GM21619 (cell line): ENCODE measurements around the gene SAP30L.

Experiments
- ATAC-seq: cut with Tn5 transposase; IDR thresholded peaks from one replicate; pipeline ENCODE4 v1.9.1; 2021; ENCODE audit not compliant: unreplicated experiment

Gene SAP30L

DNA sequence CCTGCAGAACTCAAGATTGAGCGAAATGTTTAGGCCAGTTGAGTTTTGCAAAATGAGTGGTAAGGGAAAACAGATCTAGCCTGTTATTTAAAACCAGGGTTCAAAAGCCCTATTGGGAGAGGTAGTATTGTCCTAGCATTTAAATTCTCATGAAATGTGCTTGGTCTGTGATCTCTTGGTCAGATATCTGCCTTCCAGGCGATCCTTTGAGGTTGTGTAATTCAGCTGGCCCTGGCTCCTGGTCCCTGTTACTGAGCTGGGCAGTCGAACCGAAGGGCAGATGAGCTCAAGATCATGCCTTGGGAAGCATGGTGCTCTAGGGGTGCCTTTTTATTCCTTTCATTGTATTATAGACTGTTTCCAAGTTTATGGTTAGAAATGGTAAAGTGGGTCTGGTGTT is 14.4 kb downstream of the SAP30L start:
- ATAC-seq = no peak

DNA sequence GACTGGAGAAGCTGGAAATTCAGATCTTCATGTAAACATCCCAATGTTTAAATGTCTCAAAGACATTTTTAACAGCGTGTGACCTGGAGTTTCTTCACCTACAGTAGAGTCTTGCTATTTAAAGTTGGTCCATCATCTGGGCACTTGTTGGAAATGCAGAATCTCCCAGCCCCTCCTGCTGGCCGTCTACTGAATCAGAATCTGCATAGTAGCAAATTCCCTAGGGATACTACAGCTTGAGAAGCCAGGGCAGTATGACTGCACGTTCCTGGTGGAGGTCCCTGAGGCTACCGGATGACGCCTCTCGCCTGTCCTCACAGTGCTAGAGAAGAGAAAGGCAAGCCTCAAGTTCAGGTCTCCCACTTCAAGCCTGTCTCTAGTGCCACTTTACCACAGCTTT is 15.7 kb downstream of the SAP30L start:
- no peak for ATAC-seq

DNA sequence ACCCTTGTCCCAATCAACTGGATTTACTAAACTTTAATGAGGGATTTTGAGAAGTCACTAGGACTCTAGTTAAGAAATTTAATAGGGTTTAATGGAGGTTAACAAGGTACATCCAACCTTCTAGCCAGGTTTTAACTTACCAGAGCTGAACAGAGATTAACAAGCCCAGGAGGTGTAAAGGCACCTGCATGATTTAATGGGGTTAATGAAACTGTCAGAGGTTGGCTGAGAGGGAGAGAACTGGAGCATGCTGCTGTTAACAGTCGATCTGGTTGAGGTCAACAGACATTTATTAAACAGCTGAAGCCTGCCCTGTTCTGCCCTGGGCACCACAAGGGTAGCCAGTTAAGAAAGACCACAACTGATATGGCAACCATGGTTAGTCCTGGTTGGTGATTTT is 18.6 kb downstream of the SAP30L start:
- no peak for ATAC-seq

DNA sequence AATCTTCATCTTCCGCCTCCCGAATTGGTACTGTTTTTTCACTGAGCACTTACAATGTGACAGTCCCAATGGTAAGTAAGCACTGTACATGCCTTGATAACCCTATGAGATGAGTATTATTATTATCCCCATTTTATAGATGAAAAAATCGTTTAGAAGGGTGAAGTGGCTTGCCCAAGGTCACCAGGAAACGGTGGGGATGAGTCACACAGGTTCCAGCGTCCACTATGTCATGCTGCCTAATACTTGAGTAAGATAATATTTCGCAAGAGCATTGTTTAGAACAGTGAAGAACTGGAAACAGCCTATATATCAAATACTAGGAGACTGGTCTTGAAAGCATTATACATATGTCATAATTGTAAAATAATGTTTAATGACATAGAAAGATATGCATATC is 19.4 kb downstream of the SAP30L start:
- ATAC-seq = no peak

DNA sequence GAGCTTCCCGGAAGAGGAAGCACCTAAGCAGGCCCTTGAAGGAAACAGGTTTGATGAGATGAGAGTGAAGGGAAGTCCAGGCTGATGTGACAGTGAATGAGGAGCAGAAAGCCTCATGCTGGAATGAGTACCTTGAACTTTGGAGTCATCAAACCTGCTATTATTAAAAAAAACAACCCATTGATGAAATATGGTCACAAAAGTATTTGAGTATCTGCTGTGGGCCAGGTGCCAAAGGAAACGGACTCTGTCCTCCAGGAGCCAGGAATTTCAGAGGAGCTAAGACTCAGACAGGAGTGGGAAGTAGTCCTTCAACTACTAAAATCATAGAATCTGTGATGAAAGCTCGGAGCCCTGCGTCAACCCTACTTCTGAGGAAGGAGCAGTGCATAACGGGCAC is 20.4 kb downstream of the SAP30L start:
- no peak for ATAC-seq

DNA sequence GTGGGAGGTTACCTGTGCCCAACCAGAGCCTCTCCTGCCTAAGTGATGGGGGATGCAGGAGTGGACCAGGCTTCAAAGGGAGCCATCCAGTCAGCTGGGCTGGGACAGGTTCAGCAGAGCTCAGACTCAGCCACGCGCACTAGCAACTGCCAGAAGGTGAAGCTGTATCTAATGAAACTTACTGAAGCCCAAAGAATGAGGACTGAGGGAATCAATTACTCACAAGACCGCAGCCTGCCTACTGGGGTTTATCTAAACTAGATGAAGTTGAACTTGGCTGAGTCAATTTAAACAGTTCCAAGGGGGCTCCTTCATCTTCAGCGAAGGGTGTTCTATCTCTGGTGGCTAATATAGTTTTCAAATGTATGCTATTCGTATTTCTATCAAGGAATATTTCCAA is 20.9 kb downstream of the SAP30L start:
- ATAC-seq = no peak

DNA sequence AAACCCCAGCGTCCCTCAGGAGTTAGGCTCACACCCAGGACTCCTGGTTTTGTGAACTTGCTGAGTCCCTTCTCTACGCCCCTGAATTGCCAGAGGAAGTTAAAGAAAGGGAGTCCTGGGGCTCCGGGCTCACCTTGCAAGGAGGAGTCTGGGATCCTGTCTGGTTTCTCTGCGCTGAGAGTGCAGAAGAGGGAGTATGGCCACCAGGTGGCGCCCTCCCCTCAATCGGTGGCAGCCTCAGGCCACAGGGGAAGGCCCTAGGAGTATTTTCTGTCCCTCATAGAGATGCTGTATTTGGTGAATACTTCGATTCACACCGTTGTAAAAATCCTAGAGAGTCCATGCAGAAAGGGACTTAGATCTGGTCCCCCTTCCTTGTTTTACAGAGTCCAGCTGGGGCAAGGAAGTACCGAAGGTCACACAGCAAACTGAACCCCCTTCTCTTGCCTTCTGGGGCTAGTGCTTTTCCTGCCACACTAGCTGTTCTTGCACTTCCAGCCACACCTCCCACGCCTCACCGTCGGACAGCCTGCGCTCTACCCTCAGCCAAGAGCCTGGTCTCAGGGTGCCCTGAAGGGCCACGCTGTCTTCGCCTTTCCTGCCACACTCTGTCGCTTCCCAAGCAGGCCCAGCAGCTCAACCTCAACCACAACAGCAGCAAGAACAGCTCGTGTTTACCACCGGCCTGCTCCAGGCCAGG is 22.0 kb downstream of the SAP30L start:
- ATAC-seq = peak; percentile 92

DNA sequence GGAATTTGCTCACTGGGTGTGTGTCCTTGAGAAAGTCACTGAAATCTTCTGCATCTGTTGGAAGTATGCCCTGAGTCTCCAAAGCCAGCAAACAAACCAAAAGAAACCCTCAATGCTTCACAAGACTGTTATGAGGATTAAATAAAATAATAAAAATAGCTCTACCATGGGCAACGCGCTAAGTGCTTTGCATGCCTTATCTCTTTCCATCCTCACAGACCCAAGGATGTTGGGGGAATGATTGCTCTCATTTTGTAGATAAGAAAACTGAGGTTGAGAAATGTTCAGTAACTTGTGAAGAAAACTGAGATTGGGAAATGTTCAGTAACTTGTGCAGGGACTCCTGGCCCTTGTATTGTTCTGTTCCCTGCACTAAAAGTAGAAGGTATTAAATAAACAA is 24.3 kb downstream of the SAP30L start:
- ATAC-seq = no peak

DNA sequence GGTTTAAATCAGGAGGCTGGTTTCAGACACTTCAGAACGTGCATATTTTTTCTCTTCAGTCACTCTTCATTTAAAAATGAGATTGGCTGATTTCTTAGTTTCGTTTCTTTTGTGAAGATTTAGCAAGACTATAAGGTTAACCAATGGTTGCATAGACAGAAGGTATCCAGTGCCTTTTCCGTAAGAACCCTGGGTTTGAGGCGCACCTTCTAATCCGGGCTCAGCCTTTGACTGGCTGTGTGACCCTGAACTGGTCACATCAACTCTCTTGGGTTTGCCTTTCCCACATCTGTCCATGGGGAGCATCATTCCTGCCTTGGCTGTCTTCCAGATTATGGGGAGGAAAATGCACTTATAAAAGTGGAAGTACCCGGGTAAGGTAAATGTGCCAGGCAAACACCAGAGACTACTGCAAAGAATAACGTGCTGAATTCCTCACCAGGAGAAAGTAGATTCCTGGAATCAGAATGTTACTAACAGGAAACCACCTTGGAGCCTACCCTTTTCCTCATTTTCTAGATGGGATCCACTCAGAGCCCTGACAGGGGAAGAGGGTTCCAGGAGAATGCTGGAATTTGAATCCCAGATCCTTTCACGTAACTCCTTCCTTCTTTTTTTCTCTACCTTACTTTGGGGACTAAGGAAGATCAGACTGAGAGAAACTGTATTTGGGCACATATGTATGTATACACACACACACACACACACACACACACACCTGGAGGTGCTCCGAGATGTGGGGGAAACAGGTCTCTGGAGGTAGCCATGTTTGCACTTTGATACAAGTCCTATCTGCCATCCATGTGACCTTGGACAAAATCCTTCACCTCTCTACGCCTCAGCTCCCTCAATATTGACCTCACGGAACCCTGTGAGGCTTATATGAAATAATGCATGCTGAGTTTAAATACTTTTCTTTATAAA is 25.4 kb downstream of the SAP30L start:
- ATAC-seq = no peak

DNA sequence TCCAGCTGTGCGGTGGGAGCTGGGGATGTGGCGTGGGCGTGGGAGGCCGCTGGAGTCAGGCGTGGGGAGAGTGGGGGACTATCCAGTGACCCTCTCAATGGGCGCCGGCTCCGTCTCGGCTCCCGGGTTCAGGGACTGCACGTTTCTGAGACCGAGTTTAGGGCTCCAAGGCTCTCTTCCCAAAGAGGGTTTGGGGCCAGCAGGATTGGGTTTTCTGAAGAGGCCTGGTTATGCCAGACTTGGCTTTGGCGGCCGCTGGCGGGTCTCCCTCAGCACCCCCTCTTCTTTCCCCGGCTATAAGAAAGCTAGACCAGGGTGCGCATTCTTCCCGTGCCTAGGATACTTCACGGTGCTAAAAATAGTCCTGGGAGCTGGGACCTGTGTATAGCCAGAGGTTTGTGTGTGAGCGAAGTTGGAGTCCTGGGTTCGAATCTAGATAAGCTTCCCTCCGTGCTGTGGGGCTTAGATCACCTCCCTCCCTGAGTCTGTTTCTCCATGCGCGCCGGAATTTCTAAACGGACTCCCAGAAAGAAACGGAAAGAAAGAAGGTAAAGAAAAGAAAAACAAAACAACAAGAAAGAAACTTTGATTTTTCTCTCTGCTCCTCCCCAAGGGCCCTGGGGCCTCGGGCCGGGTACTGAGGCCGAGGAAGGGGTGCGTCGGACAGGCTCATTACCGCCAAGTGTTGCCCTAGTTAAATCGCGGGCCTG is 27.2 kb downstream of the SAP30L start:
- no peak for ATAC-seq

DNA sequence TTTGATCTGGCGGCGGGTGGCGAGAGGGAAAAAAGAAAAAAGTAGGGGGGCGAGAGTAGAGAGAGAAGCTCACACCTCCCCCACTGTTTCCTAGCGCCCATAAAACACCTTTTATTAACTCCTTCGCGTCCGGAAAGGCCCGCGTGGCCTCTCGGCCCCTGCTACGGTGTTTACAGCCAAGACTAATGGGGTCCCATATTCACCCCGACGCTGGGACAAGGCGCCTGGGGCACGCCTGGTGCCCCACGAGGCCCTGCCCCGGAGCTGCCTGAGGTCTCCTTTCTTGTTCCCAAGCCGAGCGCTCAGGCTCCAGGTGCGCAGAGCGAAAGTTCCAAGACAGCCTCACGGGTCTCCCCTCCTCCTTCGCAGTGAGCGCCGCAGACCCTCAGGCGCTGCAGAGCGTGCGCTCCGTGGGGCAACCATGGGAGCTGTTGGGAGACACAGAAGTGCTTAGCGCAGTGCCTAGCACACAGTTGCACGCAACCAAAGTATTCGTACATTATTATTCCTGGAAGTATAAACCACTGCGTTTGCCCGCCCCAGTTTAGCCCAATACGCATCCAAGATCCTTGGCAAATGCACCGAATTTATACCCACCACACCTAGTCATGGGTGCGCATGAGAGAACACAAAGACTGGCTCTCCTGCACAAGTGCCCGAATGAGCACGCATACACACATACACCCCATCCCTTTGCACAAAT is 27.9 kb downstream of the SAP30L start:
- no peak for ATAC-seq

DNA sequence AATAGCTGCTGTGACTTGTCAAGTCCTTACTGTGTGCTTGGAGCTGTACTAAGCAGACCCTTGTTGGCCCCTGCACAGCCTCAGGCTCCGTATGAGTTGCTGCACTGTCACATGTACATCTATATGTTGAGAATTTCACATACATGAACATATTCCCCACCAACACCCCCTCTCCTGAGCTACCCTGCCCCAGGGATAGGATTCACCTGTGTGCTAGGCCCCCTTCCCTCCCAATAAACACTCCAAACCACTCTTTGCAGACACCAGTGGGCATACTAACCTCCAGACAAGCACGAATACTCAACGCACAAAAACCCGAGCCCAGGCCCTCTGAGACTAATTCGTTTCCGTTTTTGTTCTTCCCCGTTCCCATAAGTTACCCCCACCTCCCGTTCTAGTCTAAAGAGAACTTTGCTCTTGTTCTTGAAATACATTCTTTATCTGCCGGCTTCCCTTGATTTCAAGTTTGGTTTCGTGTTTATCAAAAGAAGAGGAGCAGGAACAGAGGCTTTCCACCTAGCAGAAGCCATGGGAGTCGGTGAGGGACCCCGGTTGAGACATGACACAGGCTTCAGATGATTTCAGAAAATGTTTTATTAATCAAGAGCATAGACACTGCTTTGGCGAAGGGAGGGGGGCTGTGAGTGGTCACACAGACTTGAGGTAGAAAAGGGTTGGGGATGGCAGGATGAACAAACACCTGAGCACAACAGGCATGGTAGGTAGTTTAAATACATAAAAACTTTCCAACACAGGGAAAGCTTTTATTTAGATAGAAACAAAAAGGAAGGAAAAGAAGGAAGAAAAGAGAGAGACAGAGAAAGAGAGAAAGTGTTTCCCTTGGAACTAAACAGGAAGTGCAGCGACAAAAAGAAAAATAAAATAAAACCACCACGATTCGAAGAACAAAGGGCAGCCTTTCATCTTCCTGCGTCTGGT is 28.9 kb downstream of the SAP30L start:
- no peak for ATAC-seq

DNA sequence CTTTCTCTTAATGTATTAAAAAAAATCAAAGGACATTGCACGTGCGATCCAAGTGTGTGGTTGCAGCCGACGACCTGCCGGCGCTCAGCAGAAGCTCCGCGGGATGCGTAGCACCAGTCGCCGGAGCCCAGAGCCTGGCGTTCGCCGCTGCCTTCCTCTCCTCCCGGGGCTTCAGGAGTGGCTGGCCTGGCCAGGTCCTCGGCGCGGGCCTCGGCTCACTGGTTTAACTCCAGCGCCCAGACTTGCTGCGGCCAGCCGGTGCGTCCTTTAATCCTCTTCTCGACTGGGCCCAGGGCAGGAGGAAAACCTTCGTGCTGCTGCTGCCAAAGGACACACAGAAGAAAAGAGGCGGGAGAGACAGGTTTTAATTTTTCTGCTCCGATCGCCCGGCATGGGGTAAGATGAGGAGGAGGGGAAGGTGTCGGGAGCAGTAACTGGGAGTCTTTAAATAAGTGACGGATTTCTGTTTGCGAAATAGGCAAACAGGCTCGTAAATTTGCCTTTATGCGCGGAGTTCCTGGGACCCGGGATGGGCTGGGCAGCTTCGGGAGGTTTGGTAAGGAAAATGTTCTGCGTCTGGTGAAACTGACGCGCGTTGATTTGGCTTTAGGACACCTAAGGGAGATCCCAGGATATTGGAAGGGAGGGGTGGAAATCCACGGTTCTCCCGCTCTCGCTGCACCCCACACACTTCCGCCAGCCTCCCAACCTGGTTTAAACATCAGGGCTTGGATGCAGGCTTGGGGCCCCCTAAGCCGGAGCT is 30.0 kb downstream of the SAP30L start:
- no peak for ATAC-seq

DNA sequence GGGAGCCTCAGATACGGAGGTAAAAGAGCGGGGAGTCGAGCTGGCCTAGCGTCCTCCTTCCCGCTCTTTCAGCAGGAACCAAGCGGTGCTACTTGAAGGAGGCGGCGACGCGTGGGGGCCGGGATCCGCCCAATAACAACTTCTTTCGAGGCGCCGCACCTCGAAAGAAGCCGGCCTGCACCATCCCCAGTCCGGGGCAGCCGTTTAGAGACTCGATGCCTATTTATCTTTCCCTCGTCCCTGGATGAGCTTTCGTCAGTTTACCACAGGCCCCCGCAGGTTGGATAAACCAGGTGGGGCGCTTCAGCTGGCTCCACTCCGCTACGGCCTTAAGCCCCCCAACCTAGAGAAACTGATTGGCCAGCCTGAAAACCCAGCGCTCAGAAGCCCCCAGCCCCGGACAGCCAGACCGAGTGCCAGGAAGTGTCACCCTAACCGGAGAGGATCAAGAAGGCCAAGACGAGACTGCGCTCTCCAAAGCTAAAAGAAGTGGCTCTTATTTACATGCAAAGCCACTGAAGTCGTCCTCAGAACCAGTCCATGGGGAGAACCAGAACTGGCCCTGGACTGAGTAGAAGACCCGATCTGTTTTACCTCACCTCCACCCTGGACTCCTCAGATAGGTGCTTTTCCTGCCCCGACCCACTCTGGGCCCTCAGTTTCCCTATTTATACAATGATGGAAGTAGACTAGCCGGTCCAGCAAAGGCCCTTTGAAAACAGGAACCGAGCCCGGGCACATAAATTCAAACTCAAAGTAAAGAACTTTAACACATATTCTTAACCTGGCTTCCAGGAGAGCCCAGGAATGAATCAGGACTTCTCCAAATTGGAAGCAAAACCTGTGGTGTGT is 30.8 kb downstream of the SAP30L start:
- no peak for ATAC-seq

DNA sequence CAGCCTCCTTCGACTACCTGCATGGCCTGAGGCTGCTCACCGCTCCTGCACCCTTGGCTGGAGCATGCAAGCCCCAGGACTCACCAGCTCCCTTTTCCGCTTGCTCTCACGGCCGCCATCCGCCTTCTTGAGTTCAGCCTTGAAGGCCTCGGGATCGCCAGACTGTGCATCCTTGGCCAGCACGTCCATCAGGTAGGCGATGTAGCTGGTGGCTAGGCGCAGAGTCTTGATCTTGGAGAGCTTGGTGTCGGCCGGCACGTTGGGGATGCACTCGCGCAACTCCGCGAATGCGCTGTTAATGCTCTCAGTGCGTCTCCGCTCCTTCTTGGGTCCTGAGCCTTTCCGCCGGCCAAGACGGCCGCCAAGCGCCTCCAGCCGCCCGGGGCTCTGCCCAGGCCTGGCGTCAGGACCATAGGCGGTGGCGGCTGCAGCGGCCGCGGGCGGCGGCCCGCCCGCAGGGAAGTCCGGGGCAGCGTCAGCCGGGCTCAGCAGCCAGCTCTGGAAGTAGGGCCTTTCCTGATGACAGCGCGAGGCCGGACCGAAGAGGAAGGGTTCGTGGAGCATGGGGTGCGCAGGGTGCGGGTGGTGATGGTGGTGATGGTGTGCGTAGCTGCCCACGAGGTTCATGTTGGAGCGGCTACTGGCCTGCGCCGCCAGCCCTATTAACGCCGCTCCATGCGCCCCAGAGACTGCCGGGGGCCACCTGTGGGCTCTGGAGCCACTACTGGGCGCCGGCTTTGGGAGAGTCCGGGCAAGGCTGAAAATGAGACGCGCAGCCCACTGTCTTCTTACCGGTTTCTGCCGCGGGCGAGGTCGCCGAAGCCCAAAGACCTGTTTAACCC is 31.8 kb downstream of the SAP30L start:
- no peak for ATAC-seq

DNA sequence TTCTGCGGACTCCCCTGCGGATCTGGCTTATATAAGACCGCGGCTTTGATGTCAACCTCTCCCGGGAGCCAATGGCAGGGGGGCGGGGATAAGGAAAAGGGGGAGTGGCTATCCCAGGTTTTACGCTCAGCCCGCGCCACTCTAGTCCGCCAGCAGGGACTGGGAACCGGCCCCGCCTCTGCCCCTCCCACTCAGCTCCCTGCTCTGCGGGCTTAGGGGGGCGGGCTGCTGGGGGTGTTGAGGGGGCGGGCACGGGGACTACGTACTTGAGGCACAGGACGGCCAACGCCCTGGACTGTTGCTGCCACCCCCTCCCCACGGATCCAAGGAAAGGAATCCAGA is 32.4 kb downstream of the SAP30L start, which contains the start of gene HAND1:
TSS of gene HAND1 (minus strand) at position 4 of the 342 bp plus-strand sequence. CDS start 219 bp downstream, outside the sequence.
- ATAC-seq = no peak

DNA sequence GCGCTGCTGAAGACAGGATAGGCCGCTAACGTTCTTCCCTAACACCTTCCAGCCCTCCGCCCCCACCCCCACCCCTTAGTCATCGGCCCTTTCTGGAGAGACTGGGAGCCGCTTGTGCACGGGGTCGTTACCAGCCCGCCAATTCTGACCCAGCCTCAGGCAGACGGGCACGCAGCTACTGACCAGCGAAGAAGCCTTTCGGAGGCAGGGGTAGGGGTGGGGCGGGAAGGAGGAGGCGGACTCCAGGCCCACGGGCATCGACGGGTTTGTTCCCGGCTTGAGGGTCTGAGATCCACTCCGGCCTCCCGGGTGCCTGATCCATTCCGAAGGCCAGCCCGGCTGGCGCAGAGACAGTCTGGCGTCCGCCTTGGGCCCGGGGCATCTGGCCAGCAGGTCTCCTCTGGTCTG is 33.0 kb downstream of the SAP30L start:
- no peak for ATAC-seq
